ENCODE results near the gene FGG.

The FGG gene

GRCh38 chr4:154585369-154586018, 27.0 kb downstream of the FGG start:
- no peak for DNase-seq

- DNase-seq = no peak
Measured at GRCh38 chr4:154584259-154584658, 28.2 kb downstream of the FGG start.

DNA sequence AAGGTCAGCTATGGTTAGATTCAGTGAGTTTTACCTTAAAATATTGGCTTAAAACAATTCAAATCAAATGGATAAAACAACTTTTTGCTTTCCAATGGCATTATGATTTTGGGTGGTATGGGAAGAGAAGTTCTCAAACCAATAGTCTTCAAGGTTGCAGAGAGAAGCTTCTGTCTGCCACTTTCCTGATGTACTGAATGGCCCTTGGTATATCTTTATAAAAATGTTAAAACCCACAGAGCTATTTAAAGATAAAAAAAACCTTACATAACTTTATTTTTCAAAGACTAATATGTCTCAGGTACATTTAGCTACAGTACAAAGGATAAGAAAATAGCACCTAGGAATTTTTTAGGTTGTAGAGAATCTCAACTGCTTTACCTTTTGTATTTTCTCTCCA, 28.8 kb downstream of the FGG start:
- DNase-seq = no peak

DNA sequence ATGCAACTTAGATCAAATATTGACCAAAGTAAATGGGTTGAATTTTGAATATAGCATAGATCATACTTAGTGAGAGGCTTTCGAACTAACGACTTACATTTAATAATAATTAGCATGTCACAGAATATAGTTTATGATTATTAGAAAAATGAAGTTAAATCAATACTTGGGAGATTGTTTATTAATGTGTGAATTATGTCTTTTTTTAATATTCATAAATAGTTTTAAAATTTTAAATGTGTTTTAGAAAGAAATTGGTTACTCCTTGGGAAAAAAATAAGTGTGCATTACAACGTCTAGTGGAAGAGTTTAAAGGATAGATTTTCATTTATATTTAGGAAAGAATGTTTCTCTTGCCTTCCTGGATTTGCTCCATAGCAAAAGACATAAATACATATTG, 29.2 kb downstream of the FGG start:
- no peak for DNase-seq

DNA sequence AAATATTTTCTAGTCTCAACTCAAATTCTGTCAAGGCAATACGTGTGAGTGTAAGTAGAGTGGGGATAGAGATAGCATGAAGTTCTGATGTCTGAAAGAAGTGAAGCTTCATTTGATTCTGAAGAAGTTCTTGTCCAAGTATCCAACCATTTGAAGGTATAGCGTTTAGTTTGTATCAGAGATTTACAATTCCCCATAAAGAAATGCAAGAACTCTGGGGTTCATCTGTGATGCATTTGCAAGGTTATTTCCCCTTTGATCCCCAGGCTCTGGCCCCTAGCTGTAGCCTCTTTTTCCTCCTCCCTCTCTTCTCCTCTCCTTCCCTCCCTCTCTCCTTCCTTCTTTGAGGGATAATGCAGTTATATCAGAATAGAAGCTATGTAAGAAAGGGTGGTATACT, 29.7 kb downstream of the FGG start:
- no peak for DNase-seq

DNA sequence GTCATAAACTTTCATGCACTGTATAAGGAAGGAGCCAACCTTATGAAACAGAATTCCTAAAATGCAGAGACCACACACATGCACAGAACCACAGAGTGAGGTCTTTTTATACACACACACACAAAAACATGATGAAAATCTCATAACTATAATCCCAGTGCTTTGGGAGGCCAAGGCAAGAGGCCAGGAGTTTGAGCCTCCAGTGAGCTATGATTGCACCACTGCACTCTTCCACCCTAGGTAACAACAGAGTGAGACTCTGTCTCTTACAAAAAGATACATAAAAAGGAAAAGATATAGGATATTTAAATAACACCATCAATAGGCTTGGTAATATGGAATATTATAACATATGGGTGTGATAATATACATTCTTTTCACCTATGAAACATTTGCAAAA, 32.5 kb downstream of the FGG start:
- no peak for DNase-seq

- no peak for DNase-seq
Measured at GRCh38 chr4:154578919-154579318, 33.5 kb downstream of the FGG start.

GRCh38 chr4:154577324-154577723, 35.1 kb downstream of the FGG start:
- DNase-seq = no peak

DNA sequence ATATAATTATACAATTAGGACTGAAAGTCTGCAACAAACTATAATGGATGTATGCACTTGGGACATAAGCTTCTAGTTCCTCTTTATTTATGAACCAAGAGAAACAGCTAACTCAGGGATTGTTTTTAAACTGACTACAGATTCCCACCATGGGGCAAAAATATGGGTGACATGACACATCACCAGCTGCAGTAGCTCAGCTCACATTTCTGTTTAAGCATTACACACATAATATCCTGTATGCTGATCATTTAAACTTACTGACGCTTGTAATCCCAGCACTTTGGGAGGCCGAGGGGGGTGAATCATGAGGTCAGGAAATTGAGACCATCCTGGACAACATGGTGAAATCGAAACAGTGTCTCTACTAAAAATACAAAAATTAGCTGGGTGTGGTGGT, 38.1 kb downstream of the FGG start:
- DNase-seq = no peak

DNA sequence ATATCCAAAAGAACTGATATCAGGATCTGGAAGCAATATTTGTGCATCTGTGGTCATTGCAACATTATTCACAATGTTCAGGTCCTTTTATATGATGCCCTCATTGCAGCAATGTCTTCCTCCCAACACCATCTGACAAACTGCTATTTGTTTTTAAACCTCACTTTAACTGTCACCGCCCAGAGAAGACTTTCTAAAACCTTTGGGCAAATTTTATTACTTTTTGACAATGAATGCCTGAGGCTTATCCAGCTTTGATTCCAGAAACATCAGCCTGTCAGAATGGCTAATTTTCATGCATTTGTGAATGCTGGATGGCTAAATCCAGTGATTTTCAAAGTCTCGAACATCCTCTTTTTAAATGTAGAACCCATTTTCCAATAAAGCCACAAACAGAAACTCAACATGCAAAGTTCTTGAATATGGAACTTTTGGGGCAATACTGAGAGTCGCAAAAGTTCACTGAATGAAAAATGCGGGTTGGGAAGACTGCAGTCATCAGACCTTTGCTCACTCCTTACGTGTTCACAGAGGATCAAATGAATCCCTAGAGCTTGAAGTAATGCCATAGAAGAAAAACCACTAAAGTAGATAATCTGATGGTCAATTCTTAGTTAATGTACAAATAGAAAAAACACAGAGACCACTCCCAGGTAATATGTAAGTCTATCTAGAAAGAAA, 39.1 kb downstream of the FGG start:
- DNase-seq = no peak

GRCh38 chr4:154569584-154569983, 42.9 kb downstream of the FGG start:
- DNase-seq = no peak

DNA sequence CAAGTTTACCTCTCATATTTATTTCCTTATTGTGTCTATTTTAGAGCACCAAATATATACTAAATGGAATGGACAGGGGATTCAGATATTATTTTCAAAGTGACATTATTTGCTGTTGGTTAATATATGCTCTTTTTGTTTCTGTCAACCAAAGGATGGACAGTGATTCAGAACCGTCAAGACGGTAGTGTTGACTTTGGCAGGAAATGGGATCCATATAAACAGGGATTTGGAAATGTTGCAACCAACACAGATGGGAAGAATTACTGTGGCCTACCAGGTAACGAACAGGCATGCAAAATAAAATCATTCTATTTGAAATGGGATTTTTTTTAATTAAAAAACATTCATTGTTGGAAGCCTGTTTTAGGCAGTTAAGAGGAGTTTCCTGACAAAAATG, 43.4 kb downstream of the FGG start:
- no peak for DNase-seq

DNA sequence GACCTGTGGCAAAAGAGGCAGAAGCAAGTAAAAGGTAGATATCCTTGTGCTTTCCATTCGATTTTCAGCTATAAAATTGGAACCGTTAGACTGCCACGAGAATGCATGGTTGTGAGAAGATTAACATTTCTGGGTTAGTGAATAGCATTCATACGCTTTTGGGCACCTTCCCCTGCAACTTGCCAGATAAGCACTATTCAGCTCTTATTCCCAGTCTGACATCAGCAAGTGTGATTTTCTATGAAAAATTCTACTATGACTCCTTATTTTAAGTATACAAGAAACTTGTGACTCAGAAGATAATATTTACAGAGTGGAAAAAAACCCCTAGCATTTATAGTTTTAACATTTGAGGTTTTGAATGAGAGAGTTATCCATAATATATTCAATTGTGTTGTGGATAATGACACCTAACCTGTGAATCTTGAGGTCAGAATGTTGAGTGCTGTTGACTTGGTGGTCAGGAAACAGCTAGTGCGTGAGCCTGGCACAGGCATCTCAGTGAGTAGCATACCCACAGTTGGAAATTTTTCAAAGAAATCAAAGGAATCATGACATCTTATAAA, 45.7 kb downstream of the FGG start:
- no peak for DNase-seq

- no peak for DNase-seq
Measured at GRCh38 chr4:154565704-154566103, 46.8 kb downstream of the FGG start.

DNA sequence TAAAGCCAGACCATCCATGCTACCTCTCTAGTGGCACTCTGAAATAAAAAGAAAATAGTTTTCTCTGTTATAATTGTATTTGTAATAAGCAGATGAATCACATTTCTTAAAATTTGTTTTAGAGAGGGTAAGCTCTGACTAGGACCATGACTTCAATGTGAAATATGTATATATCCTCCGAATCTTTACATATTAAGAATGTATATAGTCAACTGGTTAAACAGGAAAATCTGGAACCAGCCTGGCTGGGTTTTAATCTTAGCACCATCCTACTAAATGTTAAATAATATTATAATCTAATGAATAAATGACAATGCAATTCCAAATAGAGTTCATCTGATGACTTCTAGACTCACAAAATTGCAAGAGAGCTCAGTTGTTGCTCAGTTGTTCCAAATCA, 48.1 kb downstream of the FGG start:
- no peak for DNase-seq

GRCh38 chr4:154562697-154563254, 49.7 kb downstream of the FGG start, which contains the start of gene FGB:
Gene FGB, plus strand, starts transcription at chr4:154563011. Its CDS starts 8 bp downstream, at chr4:154563019.
- no peak for DNase-seq

DNA sequence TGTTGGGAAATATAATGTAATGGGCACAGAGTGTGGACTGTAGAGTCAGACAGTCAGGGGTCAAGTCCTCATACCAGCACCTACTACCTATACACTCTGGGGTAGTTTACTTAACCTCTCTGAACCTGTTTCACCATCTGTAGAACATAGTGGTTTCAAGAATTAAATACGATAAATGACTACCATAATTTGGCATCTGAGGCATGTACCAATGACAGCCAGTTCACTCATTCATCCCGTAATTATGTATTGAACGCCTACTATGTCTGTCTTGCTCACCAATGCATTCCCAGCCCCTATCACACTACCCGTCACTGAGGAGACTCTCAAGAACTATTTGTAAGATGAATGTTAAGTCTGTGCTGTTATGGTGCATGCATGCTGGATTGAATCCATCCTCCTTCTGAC, 51.6 kb downstream of the FGG start:
- DNase-seq = no peak

DNA sequence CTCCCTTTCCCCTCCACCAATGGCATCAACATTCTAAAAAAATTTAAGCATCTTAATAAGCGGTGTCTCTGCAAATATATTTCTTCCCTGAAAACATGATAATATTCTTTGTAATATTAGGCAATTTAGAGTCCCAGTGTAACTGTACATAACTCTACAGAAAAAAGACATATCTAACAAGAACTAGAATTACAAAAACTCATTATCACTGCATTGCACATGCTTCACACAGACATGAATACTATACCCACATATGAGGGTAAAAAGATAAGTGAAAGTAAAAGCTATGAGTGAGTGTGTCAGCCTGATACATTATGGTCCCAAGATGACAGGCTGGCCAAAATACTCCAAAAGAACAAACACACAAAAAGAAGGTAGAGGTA, 52.0 kb downstream of the FGG start:
- no peak for DNase-seq

GRCh38 chr4:154559494-154560418, 52.7 kb downstream of the FGG start:
- no peak for DNase-seq

DNA sequence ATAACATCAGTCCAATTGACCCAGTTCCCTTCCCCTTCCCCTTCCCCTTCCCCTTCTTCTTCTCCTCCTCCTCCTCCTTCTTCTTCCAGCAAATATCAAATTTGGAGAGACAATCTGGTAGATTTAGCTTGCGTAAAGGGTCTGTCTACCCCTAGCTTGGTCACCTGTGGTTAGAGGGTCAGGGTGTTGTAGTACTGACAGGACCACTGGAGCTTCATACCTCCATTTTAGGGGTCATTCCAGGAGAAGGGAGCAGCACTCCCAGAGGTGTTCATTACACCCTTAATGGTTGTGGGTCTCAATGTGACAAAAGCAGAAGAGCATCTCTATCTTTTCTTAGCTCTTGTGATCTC, 53.3 kb downstream of the FGG start:
- DNase-seq = no peak
